IMR-90 (cell line): ENCODE data around the gene FNDC3B. TPM values are rescaled to one million over a fixed set of nuclear protein-coding genes. Genes with fewer than 3 reads are reported as not detected.

ENCODE experiments used
- ATAC-seq: fragments of 200-7000 bp; cut with Tn5 transposase; 2 replicates; pipeline ENCODE4 v1.9.1; 2020; ENCODE audit warnings: low read depth, mild to moderate bottlenecking, moderate library complexity
- BruUV-seq: library from RNA; stranded (reverse); fragments of 400-500 nt; replicated peaks from 2 replicates; lab custom pipeline; 2021; lab: Mats Ljungman, UMichigan
- CTCF ChIA-PET: fragments of 300-600 bp; formaldehyde crosslinking; extraction: SDS; loops from one replicate; lab custom pipeline; 2021; ENCODE audit warnings: antibody characterized with exemption; lab: Yijun Ruan, JAX
- POLR2A ChIA-PET: fragments of 300-600 bp; sonication (Branson Sonifier 250); formaldehyde crosslinking; loops from one replicate; lab custom pipeline; 2022; ENCODE audit warnings: antibody characterized with exemption; ENCODE audit not compliant: unreplicated experiment; lab: Charles Lee
- DNase-seq: peaks from one replicate; pipeline ENCODE4 v3.0.0; 2013
- H2AFZ ChIP-seq: replicated peaks from 2 replicates; pipeline ENCODE3; 2013; ENCODE audit warnings: low read length, mild to moderate bottlenecking; ENCODE audit not compliant: poor library complexity
- H2AK5ac ChIP-seq: 2 replicates; pipeline ENCODE4 v1.6.1; 2013; ENCODE audit warnings: low read depth, low read length, inconsistent platforms
- H2AK9ac ChIP-seq: replicated peaks from 2 replicates; pipeline ENCODE3; 2013; ENCODE audit warnings: mild to moderate bottlenecking, low read depth, low read length, moderate library complexity; ENCODE audit not compliant: poor library complexity
- H2BK120ac ChIP-seq: 2 replicates; pipeline ENCODE4 v1.6.1; 2013; ENCODE audit warnings: low read depth, low read length, inconsistent platforms
- H2BK15ac ChIP-seq: 3 replicates; pipeline ENCODE4 v1.6.1; 2013; ENCODE audit warnings: low read depth, low read length, inconsistent platforms
- H2BK20ac ChIP-seq: 2 replicates; pipeline ENCODE4 v1.6.1; 2013; ENCODE audit warnings: low read depth, mild to moderate bottlenecking, inconsistent platforms, low read length, moderate library complexity
- H2BK5ac ChIP-seq: 2 replicates; pipeline ENCODE4 v1.6.1; 2013; ENCODE audit warnings: mild to moderate bottlenecking, low read depth, low read length, inconsistent platforms; ENCODE audit not compliant: poor library complexity, severe bottlenecking
- H3K14ac ChIP-seq: replicated peaks from 2 replicates; pipeline ENCODE4 v1.6.1; 2013; ENCODE audit warnings: low read depth, low read length, inconsistent platforms
- H3K18ac ChIP-seq: 2 replicates; pipeline ENCODE4 v1.6.1; 2013; ENCODE audit warnings: low read depth, low read length, control low read depth
- H3K23ac ChIP-seq: 2 replicates; pipeline ENCODE4 v1.6.1; 2013; ENCODE audit warnings: low read depth, low read length, inconsistent platforms
- H3K27ac ChIP-seq: 2 replicates; pipeline ENCODE4 v1.5.1; 2013; ENCODE audit warnings: mild to moderate bottlenecking, control low read depth, low read length; ENCODE audit not compliant: insufficient read depth
- H3K27me3 ChIP-seq: 2 replicates; pipeline ENCODE4 v1.6.1; 2013; ENCODE audit warnings: low read length; ENCODE audit not compliant: control insufficient read depth, insufficient read depth
- H3K36me3 ChIP-seq: 2 replicates; pipeline ENCODE4 v1.6.1; 2013; ENCODE audit warnings: low read length, mixed read lengths; ENCODE audit not compliant: control insufficient read depth, insufficient read depth
- H3K4ac ChIP-seq: 2 replicates; pipeline ENCODE4 v1.6.1; 2013; ENCODE audit warnings: low read depth, low read length, inconsistent platforms
- H3K4me1 ChIP-seq: 2 replicates; pipeline ENCODE4 v1.6.1; 2013; ENCODE audit warnings: low read length, mixed read lengths; ENCODE audit not compliant: control insufficient read depth, insufficient read depth
- H3K4me2 ChIP-seq: 2 replicates; pipeline ENCODE4 v1.6.1; 2013; ENCODE audit warnings: low read depth, mild to moderate bottlenecking, control low read depth, low read length, moderate library complexity
- H3K4me3 ChIP-seq: 2 replicates; pipeline ENCODE4 v1.5.1; 2013; ENCODE audit warnings: low read depth, mild to moderate bottlenecking, control low read depth, low read length, moderate library complexity; ENCODE audit not compliant: insufficient read depth
- H3K56ac ChIP-seq: 2 replicates; pipeline ENCODE4 v1.6.1; 2013; ENCODE audit warnings: low read length, inconsistent platforms; ENCODE audit not compliant: insufficient read depth; ENCODE audit errors: extremely low read depth
- H3K79me1 ChIP-seq, 2 experiments: 2 replicates each; pipeline ENCODE4 v1.6.1; 2013; ENCODE audit warnings: low read length in 2 of 2, inconsistent platforms in 1 of 2, low read depth in 1 of 2
- H3K9ac ChIP-seq: 2 replicates; pipeline ENCODE4 v1.6.1; 2013; ENCODE audit warnings: low read depth, low read length, control low read depth
- H3K9me1 ChIP-seq: 2 replicates; pipeline ENCODE4 v1.6.1; 2013; ENCODE audit warnings: low read length, inconsistent platforms; ENCODE audit not compliant: insufficient read depth
- H3K9me3 ChIP-seq: 2 replicates; pipeline ENCODE4 v1.6.1; 2013; ENCODE audit warnings: low read length; ENCODE audit not compliant: control insufficient read depth, insufficient read depth
- H4K20me1 ChIP-seq: 2 replicates; pipeline ENCODE4 v1.6.1; 2013; ENCODE audit warnings: low read length, inconsistent platforms; ENCODE audit not compliant: insufficient read depth
- H4K5ac ChIP-seq: 2 replicates; pipeline ENCODE4 v1.6.1; 2013; ENCODE audit warnings: mild to moderate bottlenecking, low read depth, low read length, control low read depth
- H4K8ac ChIP-seq, 2 experiments: 2 replicates each; pipeline ENCODE4 v1.6.1; 2013; ENCODE audit warnings: low read depth in 2 of 2, low read length in 2 of 2, control low read depth in 1 of 2, inconsistent platforms in 1 of 2
- H4K91ac ChIP-seq: 2 replicates; pipeline ENCODE4 v1.6.1; 2013; ENCODE audit warnings: low read depth, low read length, inconsistent platforms; ENCODE audit not compliant: insufficient read depth
- CEBPB ChIP-seq: IDR thresholded peaks from 2 replicates; pipeline ENCODE4 v1.6.1; 2012; ENCODE audit warnings: low read depth, low read length, improper control_type of control experiment
- MAZ ChIP-seq: IDR thresholded peaks from 2 replicates; pipeline ENCODE4 v1.6.1; 2012; ENCODE audit warnings: low read depth, mild to moderate bottlenecking, low read length, improper control_type of control experiment, moderate library complexity, borderline replicate concordance
- RCOR1 ChIP-seq: IDR thresholded peaks from 2 replicates; pipeline ENCODE4 v1.6.1; 2012; ENCODE audit warnings: mild to moderate bottlenecking, low read length, improper control_type of control experiment; ENCODE audit not compliant: insufficient replicate concordance
- WGBS, 2 experiments: methylation state at CpG; one replicate each; pipeline versions ENCODE4 v1.1.5 to v1.1.7; 2013; ENCODE audit warnings: missing lambda C conversion rate in 2 of 2; ENCODE audit not compliant: insufficient read length in 1 of 2; ENCODE audit errors: extremely low coverage in 2 of 2; 5-methylcytosine and 5-hydroxymethylcytosine counted together
- dilution Hi-C: fragments of 300-500 bp; cut with HindIII; formaldehyde crosslinking; loops from one replicate; pipeline ENCODE4 v1.14.3; 2018; ENCODE audit warnings: low sequenced_read_pairs; ENCODE audit not compliant: unreplicated experiment
- in situ Hi-C: fragments of 300-500 bp; cut with MboI; formaldehyde crosslinking; loops from 3 replicates; pipeline ENCODE4 v1.14.3; 2019; ENCODE audit warnings: low sequenced_read_pairs, inconsistent platforms, mixed read lengths
- intact Hi-C: fragments of 100-400 bp; cut with micrococcal nuclease; formaldehyde crosslinking; loops from 2 replicates; pipeline ENCODE4 v1.10.0; 2022
- polyA plus RNA-seq, 3 experiments: library from polyadenylated mRNA; depleted of rRNA; stranded (reverse); fragments of >200 nt; gene quantifications; 2 replicates each; pipeline ENCODE4 v1.2.3, GENCODE V29; 2012; ENCODE audit warnings: low replicate concordance in 1 of 3
- total RNA-seq: library from RNA; depleted of rRNA; stranded (reverse); fragments of >200 nt; gene quantifications from 2 replicates; pipeline ENCODE4 v1.2.3, GENCODE V29; 2012

Gene FNDC3B
- total and polyA plus RNA-seq, 2 of the 4 experiments (the other 2 are of a cell fraction) = 23.9 to 150 TPM

GRCh38 chr3:172365028-172365567 is 325.7 kb downstream of the FNDC3B start:
- dilution Hi-C loops = no loop called here
- H2AK9ac ChIP-seq = no peak overlapping the region
- intact Hi-C loops = no loop called here
- peaks cover 8% of the 10 kb centered on the region for H3K4me1 ChIP-seq
- H3K27me3 ChIP-seq = no peaks in the 10 kb centered on the region
- ChIA-PET CTCF (no interaction called here), POLR2A (no interaction called here)
- TF ChIP-seq RCOR1 (no peak), MAZ (no peak), CEBPB (no peak)
- no peak overlapping the region for H4K8ac ChIP-seq
- no peak overlapping the region for H4K5ac ChIP-seq
- H3K9ac ChIP-seq = no peak overlapping the region
- ATAC-seq (no peak), DNase-seq (no peak)
- no peak overlapping the region for H3K4ac ChIP-seq
- H3K18ac ChIP-seq = no peak overlapping the region
- no peaks in the 10 kb centered on the region for H3K9me3 ChIP-seq
- H2AK5ac ChIP-seq = no peak overlapping the region
- peaks cover 20% of the 10 kb centered on the region for H4K20me1 ChIP-seq
- H2BK5ac ChIP-seq = no peak overlapping the region
- H3K9me1 ChIP-seq = peaks cover 5% of the 10 kb centered on the region; the same call in 1 of the 2 replicates
- H3K27ac ChIP-seq = no peak overlapping the region
- no peak overlapping the region for H4K91ac ChIP-seq
- no peak overlapping the region for H3K4me3 ChIP-seq
- no peak overlapping the region for H2BK120ac ChIP-seq
- no peak overlapping the region for H3K56ac ChIP-seq
- no TSS peak for BruUV-seq
- WGBS, 2 experiments = no CpG with 5 or more reads among the region's 3 CpGs
- peaks cover 29% of the 10 kb centered on the region for H3K36me3 ChIP-seq
- in situ Hi-C loops = loop anchor here (10.0 kb wide), 1 partner anchor 300 kb away; no protein-coding TSS in a partner anchor
- H3K23ac ChIP-seq = no peak overlapping the region
- no peak overlapping the region for H3K14ac ChIP-seq
- no peak overlapping the region for H2AFZ ChIP-seq
- H3K4me2 ChIP-seq = no peak overlapping the region
- peaks cover 18 to 43% of the 10 kb centered on the region in 2 experiments for H3K79me1 ChIP-seq
- no peak overlapping the region for H2BK20ac ChIP-seq
- no peak overlapping the region for H2BK15ac ChIP-seq
